SU-DHL-6 (cell line): ENCODE results near the gene AURKB.

Experiments
- CTCF ChIP-seq: fragments of 200-600 bp; sonication (generic); IDR thresholded peaks from one replicate; pipeline ENCODE4 v1.5.1; 2017; ENCODE audit warnings: antibody characterized with exemption, mild to moderate bottlenecking, low read length, moderate library complexity; ENCODE audit not compliant: insufficient read depth, poor library complexity, severe bottlenecking
- EZH2phosphoT487 ChIP-seq: fragments of 200-600 bp; sonication (generic), shearing (Covaris generic); conservative IDR thresholded peaks from 2 replicates; pipeline ENCODE4 v1.6.1; 2018; ENCODE audit warnings: mild to moderate bottlenecking, antibody characterized with exemption, low read length, moderate library complexity, mixed read lengths

- TF ChIP-seq CTCF, result no peak
- TF ChIP-seq EZH2phosphoT487, result no peak
Observed at GRCh38 chr17:8173871-8174322, 36.5 kb downstream of the AURKB start.
